Natural killer cell (primary cell): ENCODE data around the gene EYA4. TPM values are rescaled to one million over a fixed set of nuclear protein-coding genes. Genes with fewer than 3 reads are reported as not detected.

ENCODE experiments used
- ATAC-seq, 3 donors: fragments of 150-1000 bp in 2 of 3; fragments of 200-7000 bp in 1 of 3; cut with Tn5 transposase; 1 replicate in 1 of 3; 2 replicates in 2 of 3; pipeline ENCODE4 v1.10.0; 2021; ENCODE audit warnings: mild to moderate bottlenecking in 2 of 3, moderate library complexity in 2 of 3
- DNase-seq, 2 donors: peaks; one replicate each; pipeline versions ENCODE4 v3.0.0 to v3.0.0-alpha.2; 2013 to 2021; ENCODE audit warnings: mixed read lengths in 1 of 2
- H3K27ac ChIP-seq: one replicate; pipeline ENCODE4 v1.5.1; 2013; ENCODE audit warnings: mild to moderate bottlenecking, low read length
- H3K27me3 ChIP-seq: one replicate; pipeline ENCODE4 v1.6.1; 2013; ENCODE audit warnings: low read length; ENCODE audit not compliant: control insufficient read depth, insufficient read depth
- H3K36me3 ChIP-seq: one replicate; pipeline ENCODE4 v1.6.1; 2013; ENCODE audit warnings: low read length; ENCODE audit not compliant: control insufficient read depth, insufficient read depth
- H3K4me1 ChIP-seq: one replicate; pipeline ENCODE4 v1.6.1; 2013; ENCODE audit warnings: low read length; ENCODE audit not compliant: control insufficient read depth, insufficient read depth
- H3K4me3 ChIP-seq: one replicate; pipeline ENCODE4 v1.5.1; 2013; ENCODE audit warnings: low read length
- H3K9me3 ChIP-seq: one replicate; pipeline ENCODE4 v1.6.1; 2013; ENCODE audit warnings: low read length; ENCODE audit not compliant: control insufficient read depth, insufficient read depth
- H3K27ac Mint-ChIP-seq, 2 donors: one replicate each; pipeline ENCODE4 v1.8.0; 2022; ENCODE audit warnings: mild to moderate bottlenecking in 2 of 2, mixed read lengths in 2 of 2, moderate library complexity in 1 of 2
- H3K27me3 Mint-ChIP-seq, 2 donors: one replicate each; pipeline ENCODE4 v1.8.0; 2022; ENCODE audit warnings: low read depth in 2 of 2, mixed read lengths in 2 of 2
- H3K36me3 Mint-ChIP-seq: one replicate; pipeline ENCODE4 v1.8.0; 2022; ENCODE audit warnings: mixed read lengths
- H3K4me1 Mint-ChIP-seq, 2 donors: one replicate each; pipeline ENCODE4 v1.8.0; 2022; ENCODE audit warnings: mixed read lengths in 2 of 2
- H3K4me3 Mint-ChIP-seq: one replicate; pipeline ENCODE4 v1.8.0; 2022; ENCODE audit warnings: mild to moderate bottlenecking, moderate library complexity, mixed read lengths
- H3K9me3 Mint-ChIP-seq, 2 donors: one replicate each; pipeline ENCODE4 v1.8.0; 2022; ENCODE audit warnings: mixed read lengths in 2 of 2
- CTCF ChIP-seq: fragments of 200-600 bp; IDR thresholded peaks from one replicate; pipeline ENCODE4 v1.8.0; 2022; ENCODE audit warnings: antibody characterized with exemption
- WGBS: methylation state at CpG from one replicate; pipeline ENCODE4 v1.1.7; 2013; ENCODE audit warnings: missing lambda C conversion rate; ENCODE audit not compliant: insufficient coverage; 5-methylcytosine and 5-hydroxymethylcytosine counted together
- intact Hi-C: fragments of 100-400 bp; cut with micrococcal nuclease; formaldehyde crosslinking; loops from one replicate; pipeline ENCODE4 v1.14.2; 2022
- total RNA-seq, 4 donors: library from RNA; stranded (reverse); fragments of 120-200 nt in 1 of 4; gene quantifications; one replicate each; pipeline versions ENCODE4 v1.2.3 to v1.2.4, GENCODE V29; 2013 to 2022

Gene EYA4
- total RNA-seq, 3 donors from 2014 or later (not counting 1 experiment from before 2014, with no cell fraction given): not detected

GRCh38 chr6:133495205-133495903 lies 254.2 kb downstream of the EYA4 start:
- Mint-ChIP-seq H3K4me1 (no peaks in the 10 kb centered on the region), H3K9me3 (peaks cover 5 to 7% of the 10 kb centered on the region in 2 donors), H3K4me3 (no peak overlapping the region), H3K27me3 (no peaks in the 10 kb centered on the region), H3K27ac (no peak overlapping the region), H3K36me3 (no peaks in the 10 kb centered on the region)
- no peak for TF ChIP-seq CTCF
- intact Hi-C loops: no loop called here
- H3K4me3 ChIP-seq: no peak overlapping the region
- H3K36me3 ChIP-seq: no peaks in the 10 kb centered on the region
- WGBS: 76% methylated on average over 1 of the region's 1 CpG
- no peak overlapping the region for H3K27ac ChIP-seq
- ATAC-seq (no peak), DNase-seq (no peak)
- H3K9me3 ChIP-seq: no peaks in the 10 kb centered on the region
- H3K4me1 ChIP-seq: no peaks in the 10 kb centered on the region
- no peaks in the 10 kb centered on the region for H3K27me3 ChIP-seq

GRCh38 chr6:133499662-133500061 lies 258.5 kb downstream of the EYA4 start:
- intact Hi-C loops: no loop called here
- WGBS: 90% methylated on average over 3 of the region's 3 CpGs
- no peaks in the 10 kb centered on the region for H3K27me3 ChIP-seq
- H3K36me3 Mint-ChIP-seq: no peaks in the 10 kb centered on the region
- H3K27ac Mint-ChIP-seq: no peak overlapping the region
- no peaks in the 10 kb centered on the region for H3K4me1 ChIP-seq
- ATAC-seq (no peak), DNase-seq (no peak)
- no peak overlapping the region for H3K4me3 ChIP-seq
- no peaks in the 10 kb centered on the region for H3K4me1 Mint-ChIP-seq
- H3K9me3 ChIP-seq: no peaks in the 10 kb centered on the region
- no peak overlapping the region for H3K4me3 Mint-ChIP-seq
- no peaks in the 10 kb centered on the region for H3K36me3 ChIP-seq
- no peak for TF ChIP-seq CTCF
- no peak overlapping the region for H3K27ac ChIP-seq
- no peaks in the 10 kb centered on the region for H3K27me3 Mint-ChIP-seq
- peaks cover 0 to 8% of the 10 kb centered on the region in 2 donors for H3K9me3 Mint-ChIP-seq

- Histone ChIP-seq H3K4me3 (no peak overlapping the region), H3K4me1 (no peaks in the 10 kb centered on the region), H3K36me3 (no peaks in the 10 kb centered on the region), H3K27ac (no peak overlapping the region), H3K27me3 (no peaks in the 10 kb centered on the region), H3K9me3 (no peaks in the 10 kb centered on the region)
- no peak for TF ChIP-seq CTCF
- H3K4me1 Mint-ChIP-seq: no peaks in the 10 kb centered on the region
- H3K4me3 Mint-ChIP-seq: no peak overlapping the region
- DNase-seq (no peak), ATAC-seq (no peak)
- intact Hi-C loops: no loop called here
- WGBS: 72% methylated on average over 4 of the region's 4 CpGs
- H3K9me3 Mint-ChIP-seq: peaks cover 2 to 8% of the 10 kb centered on the region in 2 donors
- H3K36me3 Mint-ChIP-seq: no peaks in the 10 kb centered on the region
- H3K27ac Mint-ChIP-seq: no peak overlapping the region
- H3K27me3 Mint-ChIP-seq: no peaks in the 10 kb centered on the region
Observed at GRCh38 chr6:133501675-133502270, 260.6 kb downstream of the EYA4 start.
